Nephron (organoid): Measurements from ENCODE around the gene BTNL2.

Experiments used
- H3K27ac Mint-ChIP-seq, 3 experiments: 2 replicates each; pipeline ENCODE4 v1.8.0; 2020; ENCODE audit warnings: mixed read lengths in 3 of 3, mild to moderate bottlenecking in 2 of 3, moderate library complexity in 1 of 3
- H3K27me3 Mint-ChIP-seq: 2 replicates; pipeline ENCODE4 v1.8.0; 2021; ENCODE audit warnings: low read depth, mild to moderate bottlenecking, moderate library complexity, mixed read lengths
- H3K36me3 Mint-ChIP-seq: 2 replicates; pipeline ENCODE4 v1.8.0; 2020; ENCODE audit warnings: low read depth, mixed read lengths
- H3K4me1 Mint-ChIP-seq: 2 replicates; pipeline ENCODE4 v1.8.0; 2020; ENCODE audit warnings: mixed read lengths
- H3K4me3 Mint-ChIP-seq, 3 experiments: 2 replicates each; pipeline ENCODE4 v1.8.0; 2020; ENCODE audit warnings: mild to moderate bottlenecking in 3 of 3, mixed read lengths in 3 of 3, moderate library complexity in 2 of 3
- H3K9me3 Mint-ChIP-seq: 2 replicates; pipeline ENCODE4 v1.8.0; 2020; ENCODE audit warnings: mixed read lengths
- TF ChIP-seq, protein P1 (sequence below), 3 experiments: fragments of 200-600 bp; sonication (generic); IDR thresholded peaks; one replicate each; pipeline ENCODE4 v1.5.0; 2021; ENCODE audit warnings: antibody characterized with exemption in 3 of 3; ENCODE audit not compliant: unreplicated experiment in 3 of 3

The BTNL2 gene

DNA sequence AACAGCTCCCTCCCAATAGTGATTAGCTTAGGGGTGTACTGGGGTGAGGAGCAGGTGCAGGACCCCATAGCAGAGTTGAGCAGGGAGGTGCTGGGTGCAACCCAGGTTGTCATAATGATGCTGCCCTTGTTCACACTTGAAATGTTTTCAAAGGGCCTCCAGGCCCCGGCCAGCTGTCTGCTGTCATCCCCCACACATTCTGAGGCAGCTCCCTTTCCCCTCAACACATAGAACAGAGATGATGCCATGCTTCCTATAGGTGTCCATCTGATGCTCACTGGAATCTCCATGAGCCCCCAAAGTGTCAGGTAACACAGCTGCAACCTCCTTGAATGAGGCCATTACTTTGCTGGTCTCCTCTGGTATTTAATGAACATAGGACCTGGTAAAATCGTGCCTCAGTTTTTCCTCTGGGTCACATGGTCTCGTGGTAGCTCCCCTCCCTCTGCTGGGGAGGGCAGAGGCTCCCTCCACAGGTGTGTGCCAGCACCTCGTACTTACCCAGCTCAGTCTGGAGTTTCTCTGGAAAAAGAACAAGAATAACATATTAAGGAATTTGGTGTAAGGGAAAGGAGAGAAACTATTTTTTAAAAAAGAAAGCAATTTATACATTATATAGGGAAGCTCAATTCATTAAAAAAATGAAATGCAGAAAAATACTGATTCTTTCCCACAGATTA, 5.6 kb downstream of the BTNL2 start:
- Mint-ChIP-seq H3K27me3 (peaks cover 25% of the 10 kb centered on the region), H3K27ac (no peak overlapping the region), H3K4me1 (no peaks in the 10 kb centered on the region), H3K9me3 (no peaks in the 10 kb centered on the region), H3K36me3 (no peaks in the 10 kb centered on the region), H3K4me3 (no peak overlapping the region)
- TF ChIP-seq, protein P1, sequence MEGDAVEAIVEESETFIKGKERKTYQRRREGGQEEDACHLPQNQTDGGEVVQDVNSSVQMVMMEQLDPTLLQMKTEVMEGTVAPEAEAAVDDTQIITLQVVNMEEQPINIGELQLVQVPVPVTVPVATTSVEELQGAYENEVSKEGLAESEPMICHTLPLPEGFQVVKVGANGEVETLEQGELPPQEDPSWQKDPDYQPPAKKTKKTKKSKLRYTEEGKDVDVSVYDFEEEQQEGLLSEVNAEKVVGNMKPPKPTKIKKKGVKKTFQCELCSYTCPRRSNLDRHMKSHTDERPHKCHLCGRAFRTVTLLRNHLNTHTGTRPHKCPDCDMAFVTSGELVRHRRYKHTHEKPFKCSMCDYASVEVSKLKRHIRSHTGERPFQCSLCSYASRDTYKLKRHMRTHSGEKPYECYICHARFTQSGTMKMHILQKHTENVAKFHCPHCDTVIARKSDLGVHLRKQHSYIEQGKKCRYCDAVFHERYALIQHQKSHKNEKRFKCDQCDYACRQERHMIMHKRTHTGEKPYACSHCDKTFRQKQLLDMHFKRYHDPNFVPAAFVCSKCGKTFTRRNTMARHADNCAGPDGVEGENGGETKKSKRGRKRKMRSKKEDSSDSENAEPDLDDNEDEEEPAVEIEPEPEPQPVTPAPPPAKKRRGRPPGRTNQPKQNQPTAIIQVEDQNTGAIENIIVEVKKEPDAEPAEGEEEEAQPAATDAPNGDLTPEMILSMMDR (IDR thresholded peaks at IDR 0.05; ENCODE audit: unreplicated experiment in 3 of 3): no peak

DNA sequence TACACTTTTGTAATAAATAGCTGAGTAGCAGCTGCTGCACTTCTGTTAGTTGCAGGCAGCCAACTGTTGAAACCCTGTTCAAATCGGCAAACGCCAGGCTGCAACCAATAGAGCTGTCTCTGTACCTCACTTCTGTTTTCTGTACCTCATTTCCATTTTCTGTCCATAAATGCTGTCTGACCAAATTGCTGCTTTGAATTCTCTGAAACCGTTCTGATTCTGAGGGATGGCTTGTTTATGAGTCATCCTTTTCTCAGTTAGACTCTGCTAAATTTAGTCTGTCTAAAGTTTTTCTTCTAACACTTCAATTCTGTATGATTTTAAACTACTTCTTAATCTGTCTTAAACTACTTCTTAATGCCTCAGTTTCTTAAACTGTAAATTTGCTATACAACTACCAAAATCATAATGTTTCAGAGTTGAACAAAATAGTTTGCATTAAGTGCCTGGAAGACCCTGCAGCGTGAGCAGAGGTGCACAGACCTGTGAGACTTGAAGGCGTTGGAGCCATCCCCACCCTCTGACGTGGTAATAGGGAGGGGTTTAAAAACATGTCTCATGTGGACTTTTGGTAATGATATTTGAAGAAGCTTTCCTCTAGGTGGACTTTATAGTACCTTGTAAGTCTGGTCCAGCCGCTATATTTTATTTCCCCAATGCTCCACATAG, 9.6 kb downstream of the BTNL2 start:
- Mint-ChIP-seq H3K36me3 (peaks cover 9% of the 10 kb centered on the region), H3K4me3 (no peak overlapping the region), H3K9me3 (no peaks in the 10 kb centered on the region), H3K27me3 (peaks cover 4% of the 10 kb centered on the region), H3K27ac (no peak overlapping the region), H3K4me1 (no peaks in the 10 kb centered on the region)
- TF ChIP-seq, protein P1 (IDR thresholded peaks at IDR 0.05; ENCODE audit: unreplicated experiment in 3 of 3): no peak

DNA sequence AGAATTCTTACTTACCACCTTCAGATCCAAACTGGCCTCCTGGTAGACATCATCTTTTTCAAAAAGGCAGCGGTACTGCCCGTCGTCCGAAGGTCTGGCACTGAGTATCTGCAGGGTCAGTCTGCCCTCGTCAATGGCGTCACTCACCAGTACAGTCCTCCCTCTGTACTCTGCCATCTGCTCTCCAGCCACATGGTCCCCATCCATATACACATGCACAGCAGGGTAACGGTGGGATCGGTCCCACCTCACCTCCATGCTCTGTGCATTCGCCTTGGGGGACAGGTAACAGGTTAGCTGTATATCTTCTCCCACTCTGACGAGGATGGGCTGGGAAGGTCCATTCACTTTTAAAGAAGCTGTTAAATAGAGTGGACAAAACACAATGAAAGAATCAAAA, 11.0 kb downstream of the BTNL2 start:
- H3K36me3 Mint-ChIP-seq: peaks cover 9% of the 10 kb centered on the region
- no peaks in the 10 kb centered on the region for H3K27me3 Mint-ChIP-seq
- H3K4me1 Mint-ChIP-seq: no peaks in the 10 kb centered on the region
- no peak overlapping the region for H3K27ac Mint-ChIP-seq
- H3K4me3 Mint-ChIP-seq: no peak overlapping the region
- TF ChIP-seq, protein P1 (IDR thresholded peaks at IDR 0.05; ENCODE audit: unreplicated experiment in 3 of 3): no peak
- no peaks in the 10 kb centered on the region for H3K9me3 Mint-ChIP-seq

DNA sequence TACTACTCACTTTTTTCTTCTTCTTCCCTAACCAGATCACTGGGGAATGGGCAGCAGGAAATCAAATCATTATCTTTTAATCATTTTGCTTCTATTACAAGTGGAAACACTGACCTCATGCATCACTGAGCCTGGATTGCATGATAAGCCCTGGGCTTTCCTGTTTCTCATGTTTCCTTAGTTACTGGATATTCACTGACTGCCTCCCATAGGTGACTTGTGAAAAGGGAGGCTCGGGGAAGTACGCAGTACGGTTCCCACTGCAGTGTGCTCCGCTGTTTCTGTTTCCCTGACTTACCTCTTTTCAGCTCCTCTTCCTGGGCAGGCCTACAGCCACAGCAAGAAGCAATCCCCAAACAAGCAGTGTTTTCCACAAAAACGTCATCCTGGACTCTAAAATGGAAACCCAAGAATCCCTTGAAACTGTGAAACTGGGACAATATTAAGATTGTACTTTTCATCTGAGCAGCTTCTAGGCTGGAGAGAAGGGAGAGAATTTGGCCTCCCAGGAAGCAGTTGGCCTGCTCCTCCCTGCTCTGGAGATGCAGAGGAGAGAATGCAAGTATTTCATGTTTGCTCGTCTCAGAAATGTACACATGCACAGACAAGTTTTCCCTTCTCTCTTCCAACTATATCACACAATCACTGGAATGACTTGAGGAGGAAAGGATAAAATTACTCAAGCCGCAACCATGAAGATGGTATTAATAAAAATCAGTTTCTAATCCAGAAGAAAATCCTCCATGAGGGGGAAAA, 13.1 kb downstream of the BTNL2 start:
- no peak overlapping the region for H3K4me3 Mint-ChIP-seq
- TF ChIP-seq, protein P1 (IDR thresholded peaks at IDR 0.05; ENCODE audit: unreplicated experiment in 3 of 3): no peak
- H3K36me3 Mint-ChIP-seq: peaks cover 9% of the 10 kb centered on the region
- H3K27me3 Mint-ChIP-seq: no peaks in the 10 kb centered on the region
- no peaks in the 10 kb centered on the region for H3K4me1 Mint-ChIP-seq
- H3K27ac Mint-ChIP-seq: peak overlapping the region; percentile 43 to 65 (median 44)
- H3K9me3 Mint-ChIP-seq: no peaks in the 10 kb centered on the region

DNA sequence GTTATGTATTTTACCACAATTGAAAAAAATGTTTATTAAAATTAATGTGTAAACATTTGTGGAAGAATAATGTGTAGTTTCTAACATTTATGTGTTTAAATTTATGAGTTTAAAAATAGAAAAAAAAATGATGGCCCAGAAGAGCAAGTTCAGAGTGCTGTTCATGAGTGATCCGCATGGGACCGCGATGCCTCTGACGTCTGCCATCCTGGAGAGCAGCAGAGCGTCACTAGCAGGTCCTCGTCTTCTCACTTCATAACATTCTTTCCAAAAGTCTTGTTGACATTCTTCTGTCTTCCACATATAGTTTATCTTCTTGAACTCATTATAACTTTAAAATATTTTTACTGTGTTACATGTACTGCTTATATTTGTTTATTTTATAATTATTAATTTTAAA, 15.5 kb downstream of the BTNL2 start:
- H3K27me3 Mint-ChIP-seq: no peaks in the 10 kb centered on the region
- TF ChIP-seq, protein P1 (IDR thresholded peaks at IDR 0.05; ENCODE audit: unreplicated experiment in 3 of 3): no peak
- H3K9me3 Mint-ChIP-seq: no peaks in the 10 kb centered on the region

More for the DNA sequence above, 15.5 kb downstream of the BTNL2 start:
- H3K27ac Mint-ChIP-seq: no peak overlapping the region
- H3K36me3 Mint-ChIP-seq: peaks cover 9% of the 10 kb centered on the region
- H3K4me1 Mint-ChIP-seq: no peaks in the 10 kb centered on the region
- H3K4me3 Mint-ChIP-seq: no peak overlapping the region
